ENCODE data around the gene HS2ST1.

Gene HS2ST1

GRCh38 chr1:87004857-87005256 is 90.4 kb downstream of the HS2ST1 start:
- no peak overlapping the region for H3K27ac ChIP-seq (ENCODE audit: extremely low read depth, low read depth, low read length)
- ChIA-PET CTCF (interaction anchor here (0.7 kb wide), 1 partner anchor 1751 kb away, joined by 4 read pairs; no protein-coding TSS in a partner anchor), POLR2A (no interaction called here)
- H3K4me1 ChIP-seq (ENCODE audit: control insufficient read depth, insufficient read depth, low read length): no peaks in the 10 kb centered on the region
- H3K4me3 ChIP-seq (ENCODE audit: low read depth, low read length): no peak overlapping the region
- no peak for TF ChIP-seq ZNF174 (tag by site-specific recombination; IDR thresholded peaks at IDR 0.05)
- TF ChIP-seq ZNF449 (tag by site-specific recombination; IDR thresholded peaks at IDR 0.05): no peak
- no peak for TF ChIP-seq ZNF777 (tag by site-specific recombination; IDR thresholded peaks at IDR 0.05; ENCODE audit: borderline replicate concordance)
- TF ChIP-seq ZNF416 (tag by site-specific recombination; IDR thresholded peaks at IDR 0.05): no peak
- TF ChIP-seq ZBTB10 (tag by site-specific recombination; IDR thresholded peaks at IDR 0.05): no peak
- TF ChIP-seq TCF7L2 (IDR thresholded peaks at IDR 0.05; ENCODE audit: borderline replicate concordance, low read depth, low read length): no peak
- no peak for TF ChIP-seq FEZF1 (tag by site-specific recombination; IDR thresholded peaks at IDR 0.05)
- TF ChIP-seq ZNF837 (tag by site-specific recombination; IDR thresholded peaks at IDR 0.05): no peak
- TF ChIP-seq ZNF488 (tag by site-specific recombination; IDR thresholded peaks at IDR 0.05): no peak
- no peaks in the 10 kb centered on the region for H3K9me3 ChIP-seq (ENCODE audit: control insufficient read depth, insufficient read depth, low read depth, low read length)
- H3K36me3 ChIP-seq (ENCODE audit: control insufficient read depth in 2 of 2, insufficient read depth in 1 of 2, low read length in 2 of 2): no peaks in the 10 kb centered on the region

GRCh38 chr1:87007323-87007722 is 92.9 kb downstream of the HS2ST1 start:
- POLR2A ChIA-PET: no interaction called here
- Histone ChIP-seq H3K9me3 (ENCODE audit: control insufficient read depth, insufficient read depth, low read depth, low read length) (no peaks in the 10 kb centered on the region), H3K36me3 (ENCODE audit: control insufficient read depth in 2 of 2, insufficient read depth in 1 of 2, low read length in 2 of 2) (no peaks in the 10 kb centered on the region), H3K4me1 (ENCODE audit: control insufficient read depth, insufficient read depth, low read length) (no peaks in the 10 kb centered on the region), H3K4me3 (ENCODE audit: low read depth, low read length) (no peak overlapping the region), H3K27ac (ENCODE audit: extremely low read depth, low read depth, low read length) (no peak overlapping the region)
- no peak for TF ChIP-seq ZFP3 (tag by site-specific recombination; IDR thresholded peaks at IDR 0.05; ENCODE audit: low read depth)
- no peak for TF ChIP-seq ZNF37A (tag by site-specific recombination; IDR thresholded peaks at IDR 0.05)
- TF ChIP-seq ZNF776 (tag by site-specific recombination; IDR thresholded peaks at IDR 0.05; ENCODE audit: borderline replicate concordance): no peak
- TF ChIP-seq ZNF2 (tag by site-specific recombination; IDR thresholded peaks at IDR 0.05): no peak
- no peak for TF ChIP-seq ZNF362 (tag by site-specific recombination; IDR thresholded peaks at IDR 0.05)
- TF ChIP-seq HOXC10 (CRISPR knock-in tag; IDR thresholded peaks at IDR 0.05): no peak
- no peak for TF ChIP-seq ZNF76 (tag by site-specific recombination; IDR thresholded peaks at IDR 0.05; ENCODE audit: borderline replicate concordance, low read depth)
- no peak for TF ChIP-seq ZBTB44 (tag by site-specific recombination; IDR thresholded peaks at IDR 0.05)
- no peak for TF ChIP-seq KLF9 (tag by site-specific recombination; IDR thresholded peaks at IDR 0.05; ENCODE audit: low read depth)
- TF ChIP-seq ZNF221 (tag by site-specific recombination; IDR thresholded peaks at IDR 0.05; ENCODE audit: borderline replicate concordance): no peak
- TF ChIP-seq ZSCAN16 (tag by site-specific recombination; IDR thresholded peaks at IDR 0.05): no peak
- no peak for TF ChIP-seq PRDM4 (tag by site-specific recombination; IDR thresholded peaks at IDR 0.05)
- TF ChIP-seq ZNF670 (tag by site-specific recombination; IDR thresholded peaks at IDR 0.05; ENCODE audit: low read depth): no peak
- no peak for TF ChIP-seq ZNF266 (tag by site-specific recombination; IDR thresholded peaks at IDR 0.05; ENCODE audit: low read depth)
- no peak for TF ChIP-seq ZBTB7A (tag by site-specific recombination; IDR thresholded peaks at IDR 0.05; ENCODE audit: low read depth)
- CTCF ChIA-PET: interaction anchor here (0.9 kb wide), 1 partner anchor 254 kb away, joined by 4 read pairs; no protein-coding TSS in a partner anchor
